ENCODE results near the gene SFTPA2.
"Not testable (repeated sequence)": the region's sequence is repeated elsewhere in the genome, so short reads cannot be mapped to it uniquely, and the experiment has no call there.

SFTPA2 gene

GRCh38 chr10:79511891-79512583, 48.2 kb downstream of the SFTPA2 start, which contains the start of gene EIF5AL1:
EIF5AL1 (plus strand) TSS chr10:79512533; CDS start chr10:79512650, 117 bp downstream.
- DNase-seq (ENCODE audit: low read depth), result not testable (repeated sequence)

GRCh38 chr10:79509934-79510508, 50.2 kb downstream of the SFTPA2 start:
- DNase-seq (ENCODE audit: low read depth), result not testable (repeated sequence)

GRCh38 chr10:79509306-79509933, 50.8 kb downstream of the SFTPA2 start:
- DNase-seq (ENCODE audit: low read depth), result not testable (repeated sequence)

GRCh38 chr10:79508245-79508644, 52.0 kb downstream of the SFTPA2 start:
- not testable (repeated sequence) for DNase-seq (ENCODE audit: low read depth)

DNA sequence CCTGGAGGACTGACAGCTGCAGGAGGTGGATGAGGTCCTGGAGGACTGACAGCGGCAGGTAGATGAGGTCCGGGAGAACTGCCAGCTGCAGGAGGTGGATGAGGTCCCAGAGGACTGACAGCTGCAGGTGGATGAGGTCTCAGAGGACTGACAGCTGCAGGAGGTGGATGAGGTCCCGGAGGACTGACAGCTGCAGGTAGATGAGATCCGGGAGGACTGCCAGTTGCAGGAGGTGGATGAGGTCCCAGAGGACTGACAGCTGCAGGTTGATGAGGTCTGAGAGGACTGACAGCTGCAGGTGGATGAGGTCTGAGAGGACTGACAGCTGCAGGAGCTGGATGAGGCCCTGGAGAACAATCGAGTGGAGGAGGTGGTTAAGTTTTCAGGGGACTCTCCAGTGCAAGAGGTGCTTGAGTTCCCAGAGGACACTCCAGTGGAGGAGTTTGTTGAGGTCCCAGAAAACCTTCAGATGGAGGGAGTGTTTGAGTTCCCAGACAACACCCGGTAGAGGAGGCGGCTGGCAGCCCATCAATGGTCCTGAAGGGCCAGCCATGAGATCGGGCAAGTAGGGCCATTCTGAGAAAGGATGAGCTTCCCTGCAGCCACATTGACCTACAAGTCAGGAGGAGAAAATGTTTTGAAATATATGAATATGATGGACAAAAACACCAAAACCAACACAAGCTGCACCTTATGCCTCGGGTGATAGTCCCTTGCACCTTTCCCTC, 52.6 kb downstream of the SFTPA2 start:
- no peak for DNase-seq (ENCODE audit: low read depth)
